ENCODE data around the gene PLXNB1.
"Not testable (repeated sequence)": the region's sequence is repeated elsewhere in the genome, so short reads cannot be mapped to it uniquely, and the experiment has no call there.

Gene PLXNB1

GRCh38 chr3:48463703-48464102 lies 33.8 kb upstream of the PLXNB1 start:
- no peak for DNase-seq (ENCODE audit: low read depth, low spot score)

GRCh38 chr3:48461767-48462166 lies 31.9 kb upstream of the PLXNB1 start:
- not testable (repeated sequence) for DNase-seq (ENCODE audit: low read depth, low spot score)

- no peak for DNase-seq (ENCODE audit: low read depth, low spot score)
Measured at GRCh38 chr3:48460517-48460902, 30.6 kb upstream of the PLXNB1 start.

GRCh38 chr3:48459773-48460516 lies 30.1 kb upstream of the PLXNB1 start:
- DNase-seq (ENCODE audit: low read depth, low spot score): no peak

- no peak for DNase-seq (ENCODE audit: low read depth, low spot score)
Measured at GRCh38 chr3:48459331-48459730, 29.4 kb upstream of the PLXNB1 start.

GRCh38 chr3:48456456-48456855 lies 26.6 kb upstream of the PLXNB1 start:
- DNase-seq (ENCODE audit: low read depth, low spot score): no peak

GRCh38 chr3:48451270-48451669 lies 21.4 kb upstream of the PLXNB1 start:
- no peak for DNase-seq (ENCODE audit: low read depth, low spot score)

- peak; percentile 56 for DNase-seq (ENCODE audit: low read depth, low spot score)
Measured at GRCh38 chr3:48446425-48447193, 16.7 kb upstream of the PLXNB1 start, which contains the start of gene ATRIP. TSS of gene ATRIP (plus strand) at chr3:48446737. CDS start at chr3:48446846, 109 bp downstream.

GRCh38 chr3:48446043-48446424 lies 16.1 kb upstream of the PLXNB1 start:
- DNase-seq (ENCODE audit: low read depth, low spot score): no peak

GRCh38 chr3:48445277-48445882 lies 15.5 kb upstream of the PLXNB1 start:
- DNase-seq (ENCODE audit: low read depth, low spot score): no peak

- DNase-seq (ENCODE audit: low read depth, low spot score): no peak
Measured at GRCh38 chr3:48441940-48442339, 12.1 kb upstream of the PLXNB1 start.

GRCh38 chr3:48440590-48440958 lies 10.7 kb upstream of the PLXNB1 start:
- no peak for DNase-seq (ENCODE audit: low read depth, low spot score)

- peak; percentile 85 for DNase-seq (ENCODE audit: low read depth, low spot score)
Measured at GRCh38 chr3:48439820-48440589, 10.1 kb upstream of the PLXNB1 start, which contains the start of the genes CCDC51 and TMA7. TSS of gene CCDC51 (minus strand) at chr3:48440119. CDS start at chr3:48435128, 4,991 bp downstream. TSS of gene TMA7 (plus strand) at chr3:48440257. CDS start at chr3:48440297, 40 bp downstream.

- DNase-seq (ENCODE audit: low read depth, low spot score): no peak
Measured at GRCh38 chr3:48437812-48438211, 7.9 kb upstream of the PLXNB1 start.

GRCh38 chr3:48436855-48437254 lies 7.0 kb upstream of the PLXNB1 start:
- DNase-seq (ENCODE audit: low read depth, low spot score): no peak

GRCh38 chr3:48436477-48436787 lies 6.5 kb upstream of the PLXNB1 start:
- DNase-seq (ENCODE audit: low read depth, low spot score): no peak

GRCh38 chr3:48435774-48436476 lies 6.0 kb upstream of the PLXNB1 start:
- DNase-seq (ENCODE audit: low read depth, low spot score): peak; percentile 69

GRCh38 chr3:48435223-48435595 lies 5.3 kb upstream of the PLXNB1 start:
- no peak for DNase-seq (ENCODE audit: low read depth, low spot score)

GRCh38 chr3:48434591-48435222 lies 4.8 kb upstream of the PLXNB1 start:
- no peak for DNase-seq (ENCODE audit: low read depth, low spot score)

GRCh38 chr3:48433472-48434118 lies 3.7 kb upstream of the PLXNB1 start:
- DNase-seq (ENCODE audit: low read depth, low spot score): no peak
